ENCODE measurements around the gene DPP10. TPM values are rescaled to one million over a fixed set of nuclear protein-coding genes. Genes with fewer than 3 reads are reported as not detected.

DPP10 gene
- total and polyA plus RNA-seq, 2 of the 13 experiments (the other 11 are each of a cell fraction or from before 2014, with no cell fraction given): 0.95 to 1.7 TPM

DNA sequence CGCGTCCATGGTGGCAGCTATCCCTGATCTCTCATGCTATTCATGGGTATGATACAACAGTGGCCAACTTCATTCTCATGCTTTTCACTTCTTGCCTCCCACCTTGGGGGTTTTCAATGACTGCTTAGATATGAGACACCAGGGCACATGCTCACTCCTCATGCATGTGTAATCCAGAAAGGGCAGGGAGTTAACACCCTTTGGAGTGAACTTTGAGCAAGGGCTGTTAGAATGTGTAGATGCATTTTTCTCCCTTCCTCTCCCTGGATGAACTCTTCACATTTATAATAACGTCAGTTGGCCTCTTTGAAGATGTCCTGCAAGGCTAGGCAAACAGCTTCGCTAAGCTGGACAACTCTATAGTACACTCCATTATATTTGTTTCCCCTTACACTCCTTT lies 56.7 kb downstream of the DPP10 start:
- no peak overlapping the region for H3K27ac ChIP-seq (ENCODE audit: extremely low read length, insufficient read depth, low read length)
- POLR2A ChIA-PET: no interaction called here
- no TSS peak for BruUV-seq (replicated peaks)
- in situ Hi-C loops (cut with HindIII; ENCODE audit: extremely low pct_ligation_motif_present, low pct_unique_long_range_greater_than_20kb) (no loop called here), intact Hi-C loops (cut with micrococcal nuclease; ENCODE audit: unreplicated experiment) (no loop called here)
- 26% methylated on average over 4 of the region's 4 CpGs for WGBS (ENCODE audit: low lambda C conversion rate)
- H3K27me3 ChIP-seq (ENCODE audit: control insufficient read depth in 1 of 2, insufficient read depth in 2 of 2, low read length in 2 of 2): no peaks in the 10 kb centered on the region
- H3K79me2 ChIP-seq (ENCODE audit: insufficient read depth, low read length): no peaks in the 10 kb centered on the region
- CTCF ChIA-PET (ENCODE audit: low intra/inter-chr PET ratio, low total read pairs): no interaction called here
- no peak overlapping the region for H3K4me2 ChIP-seq (ENCODE audit: low read depth, low read length)
- no peak overlapping the region for H3K9ac ChIP-seq (ENCODE audit: insufficient read depth, low read depth, low read length)
- no peak for ATAC-seq
- H3K9me3 ChIP-seq (ENCODE audit: low read length): no peaks in the 10 kb centered on the region
- no peaks in the 10 kb centered on the region for H3K36me3 ChIP-seq (replicated peaks in 1 of 2; ENCODE audit: control insufficient read depth in 1 of 2, insufficient read depth in 2 of 2, low read length in 2 of 2)
- DNase-seq (ENCODE audit: low spot score): no peak
- TF ChIP-seq HNRNPK (IDR thresholded peaks at IDR 0.05; ENCODE audit: low read depth, low read length, poor library complexity, severe bottlenecking): no peak
- TF ChIP-seq, protein P1, sequence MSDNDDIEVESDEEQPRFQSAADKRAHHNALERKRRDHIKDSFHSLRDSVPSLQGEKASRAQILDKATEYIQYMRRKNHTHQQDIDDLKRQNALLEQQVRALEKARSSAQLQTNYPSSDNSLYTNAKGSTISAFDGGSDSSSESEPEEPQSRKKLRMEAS (IDR thresholded peaks at IDR 0.05): no peak
- TF ChIP-seq CHD2 (IDR thresholded peaks at IDR 0.05; ENCODE audit: low read depth, low read length): no peak
- TF ChIP-seq, protein P2, sequence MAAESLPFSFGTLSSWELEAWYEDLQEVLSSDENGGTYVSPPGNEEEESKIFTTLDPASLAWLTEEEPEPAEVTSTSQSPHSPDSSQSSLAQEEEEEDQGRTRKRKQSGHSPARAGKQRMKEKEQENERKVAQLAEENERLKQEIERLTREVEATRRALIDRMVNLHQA (CRISPR knock-in tag; IDR thresholded peaks at IDR 0.05): no peak
- no peak for TF ChIP-seq ZNF160 (CRISPR knock-in tag; IDR thresholded peaks at IDR 0.05)
- TF ChIP-seq NBN (conservative IDR thresholded peaks at IDR 0.05): no peak
- no peak for TF ChIP-seq ASH2L (IDR thresholded peaks at IDR 0.05; ENCODE audit: insufficient read length, low read depth, low read length)
- TF ChIP-seq, protein P3, sequence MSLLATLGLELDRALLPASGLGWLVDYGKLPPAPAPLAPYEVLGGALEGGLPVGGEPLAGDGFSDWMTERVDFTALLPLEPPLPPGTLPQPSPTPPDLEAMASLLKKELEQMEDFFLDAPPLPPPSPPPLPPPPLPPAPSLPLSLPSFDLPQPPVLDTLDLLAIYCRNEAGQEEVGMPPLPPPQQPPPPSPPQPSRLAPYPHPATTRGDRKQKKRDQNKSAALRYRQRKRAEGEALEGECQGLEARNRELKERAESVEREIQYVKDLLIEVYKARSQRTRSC (CRISPR knock-in tag; IDR thresholded peaks at IDR 0.05; ENCODE audit: low read depth): no peak
- no peak for TF ChIP-seq ZNF891 (CRISPR knock-in tag; IDR thresholded peaks at IDR 0.05)
- TF ChIP-seq, protein P4, sequence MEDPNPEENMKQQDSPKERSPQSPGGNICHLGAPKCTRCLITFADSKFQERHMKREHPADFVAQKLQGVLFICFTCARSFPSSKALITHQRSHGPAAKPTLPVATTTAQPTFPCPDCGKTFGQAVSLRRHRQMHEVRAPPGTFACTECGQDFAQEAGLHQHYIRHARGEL (CRISPR knock-in tag; IDR thresholded peaks at IDR 0.05): no peak
- TF ChIP-seq HDAC6 (IDR thresholded peaks at IDR 0.05; ENCODE audit: low read depth, low read length): no peak
- no peak for TF ChIP-seq SP1 (IDR thresholded peaks at IDR 0.05)
- TF ChIP-seq SP1 (CRISPR knock-in tag; IDR thresholded peaks at IDR 0.05): no peak
- TF ChIP-seq, protein P5, sequence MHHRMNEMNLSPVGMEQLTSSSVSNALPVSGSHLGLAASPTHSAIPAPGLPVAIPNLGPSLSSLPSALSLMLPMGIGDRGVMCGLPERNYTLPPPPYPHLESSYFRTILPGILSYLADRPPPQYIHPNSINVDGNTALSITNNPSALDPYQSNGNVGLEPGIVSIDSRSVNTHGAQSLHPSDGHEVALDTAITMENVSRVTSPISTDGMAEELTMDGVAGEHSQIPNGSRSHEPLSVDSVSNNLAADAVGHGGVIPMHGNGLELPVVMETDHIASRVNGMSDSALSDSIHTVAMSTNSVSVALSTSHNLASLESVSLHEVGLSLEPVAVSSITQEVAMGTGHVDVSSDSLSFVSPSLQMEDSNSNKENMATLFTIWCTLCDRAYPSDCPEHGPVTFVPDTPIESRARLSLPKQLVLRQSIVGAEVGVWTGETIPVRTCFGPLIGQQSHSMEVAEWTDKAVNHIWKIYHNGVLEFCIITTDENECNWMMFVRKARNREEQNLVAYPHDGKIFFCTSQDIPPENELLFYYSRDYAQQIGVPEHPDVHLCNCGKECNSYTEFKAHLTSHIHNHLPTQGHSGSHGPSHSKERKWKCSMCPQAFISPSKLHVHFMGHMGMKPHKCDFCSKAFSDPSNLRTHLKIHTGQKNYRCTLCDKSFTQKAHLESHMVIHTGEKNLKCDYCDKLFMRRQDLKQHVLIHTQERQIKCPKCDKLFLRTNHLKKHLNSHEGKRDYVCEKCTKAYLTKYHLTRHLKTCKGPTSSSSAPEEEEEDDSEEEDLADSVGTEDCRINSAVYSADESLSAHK (CRISPR knock-in tag; IDR thresholded peaks at IDR 0.05; ENCODE audit: borderline replicate concordance): no peak
- no peak for TF ChIP-seq NFE2 (CRISPR knock-in tag; IDR thresholded peaks at IDR 0.05)
- no peak for TF ChIP-seq ARID2 (CRISPR knock-in tag; IDR thresholded peaks at IDR 0.05; ENCODE audit: borderline replicate concordance)
- TF ChIP-seq ZEB1 (IDR thresholded peaks at IDR 0.05; ENCODE audit: insufficient replicate concordance, low read depth): no peak
- no peak for TF ChIP-seq POLR2G (IDR thresholded peaks at IDR 0.05; ENCODE audit: low read depth, low read length)
- TF ChIP-seq SRSF1 (optimal IDR thresholded peaks at IDR 0.05; ENCODE audit: low read depth, low read length): no peak
- no peak for TF ChIP-seq SNAPC2 (CRISPR knock-in tag; IDR thresholded peaks at IDR 0.05)
- no peaks in the 10 kb centered on the region for H4K20me1 ChIP-seq (ENCODE audit: insufficient read depth, low read length)
- FAIRE-seq: no peak
- no peak overlapping the region for H2AFZ ChIP-seq (ENCODE audit: low read length)
- H3K4me1 ChIP-seq (ENCODE audit: insufficient read depth, low read length): no peaks in the 10 kb centered on the region
- H3K4me3 ChIP-seq (replicated peaks in 1 of 3; ENCODE audit: insufficient read depth in 1 of 3, low read depth in 2 of 3, low read length in 3 of 3): no peak overlapping the region

All from HepG2 (cell line).